Calu3 (cell line): ENCODE data around the gene EGLN2. TPM values are rescaled to one million over a fixed set of nuclear protein-coding genes. Genes with fewer than 3 reads are reported as not detected.

ENCODE experiments used
- BruUV-seq: library from RNA; stranded (reverse); fragments of 400-500 nt; replicated peaks from 2 replicates; lab custom pipeline; 2021; lab: Mats Ljungman, UMichigan
- CTCF ChIA-PET: fragments of 300-600 bp; sonication (Branson Sonifier 250); formaldehyde crosslinking; loops from one replicate; lab custom pipeline; 2022; ENCODE audit warnings: antibody characterized with exemption; lab: Charles Lee
- DNase-seq: peaks from one replicate; pipeline ENCODE4 v3.0.0; 2022
- H3K27ac Mint-ChIP-seq: one replicate; pipeline ENCODE4 v1.8.0; 2022; ENCODE audit warnings: mixed read lengths; ENCODE audit not compliant: unreplicated experiment
- H3K27me3 Mint-ChIP-seq: one replicate; pipeline ENCODE4 v1.8.0; 2022; ENCODE audit warnings: mixed read lengths; ENCODE audit not compliant: unreplicated experiment
- H3K36me3 Mint-ChIP-seq: one replicate; pipeline ENCODE4 v1.8.0; 2022; ENCODE audit warnings: mild to moderate bottlenecking, moderate library complexity, mixed read lengths; ENCODE audit not compliant: insufficient read depth, unreplicated experiment
- H3K4me1 Mint-ChIP-seq: one replicate; pipeline ENCODE4 v1.8.0; 2022; ENCODE audit warnings: mild to moderate bottlenecking, low read depth, mixed read lengths; ENCODE audit not compliant: unreplicated experiment
- H3K4me3 Mint-ChIP-seq: one replicate; pipeline ENCODE4 v1.8.0; 2022; ENCODE audit warnings: mild to moderate bottlenecking, low read depth, moderate library complexity, mixed read lengths; ENCODE audit not compliant: unreplicated experiment
- H3K9me3 Mint-ChIP-seq: one replicate; pipeline ENCODE4 v1.8.0; 2022; ENCODE audit warnings: low read depth, mixed read lengths; ENCODE audit not compliant: unreplicated experiment
- CTCF ChIP-seq: fragments of 200-600 bp; IDR thresholded peaks from one replicate; pipeline ENCODE4 v1.8.0; 2022; ENCODE audit warnings: antibody characterized with exemption; ENCODE audit not compliant: unreplicated experiment
- intact Hi-C: fragments of 100-400 bp; cut with micrococcal nuclease; formaldehyde crosslinking; loops from one replicate; pipeline ENCODE4 v1.10.0; 2022; ENCODE audit not compliant: unreplicated experiment
- total RNA-seq: library from RNA; stranded (reverse); gene quantifications from 2 replicates; pipeline ENCODE4 v1.2.3, GENCODE V29; 2022

Gene EGLN2
- total RNA-seq, 1 experiment from 2014 or later = 109 TPM

GRCh38 chr19:40774916-40775631 is 23.9 kb upstream of the EGLN2 start, which contains the start of gene MIA:
TSS of gene MIA (plus strand) at chr19:40775521. CDS start at chr19:40775543, 22 bp downstream.
- H3K9me3 Mint-ChIP-seq = no peaks in the 10 kb centered on the region
- peak within 1 kb of the TSS; percentile 38 for H3K4me3 Mint-ChIP-seq
- H3K36me3 Mint-ChIP-seq = peaks cover 61% of the 10 kb centered on the region
- no peaks in the 10 kb centered on the region for H3K27me3 Mint-ChIP-seq
- intact Hi-C loops = loop anchor here (10.0 kb wide), 1 partner anchor 110 kb away; no protein-coding TSS in a partner anchor
- DNase-seq = peak; percentile 64
- no peak for TF ChIP-seq CTCF
- BruUV-seq = no TSS peak
- H3K27ac Mint-ChIP-seq = peak within 1 kb of the TSS; percentile 85
- CTCF ChIA-PET = interaction anchor here (0.6 kb wide), 2 partner anchors 13 to 49 kb away, joined by 3 to 5 read pairs; no protein-coding TSS in a partner anchor
- H3K4me1 Mint-ChIP-seq = peaks cover 30% of the 10 kb centered on the region

- H3K4me1 Mint-ChIP-seq = peaks cover 30% of the 10 kb centered on the region
- no TSS peak for BruUV-seq
- no peak for TF ChIP-seq CTCF
- CTCF ChIA-PET = interaction anchor here (0.6 kb wide), 1 partner anchor 49 kb away, joined by 3 read pairs; no protein-coding TSS in a partner anchor
- intact Hi-C loops = loop anchor here (10.0 kb wide), 1 partner anchor 111 kb away; no protein-coding TSS in a partner anchor
- no peak for DNase-seq
- H3K27ac Mint-ChIP-seq = peak overlapping the region; percentile 85
- peaks cover 61% of the 10 kb centered on the region for H3K36me3 Mint-ChIP-seq
- peak overlapping the region; percentile 38 for H3K4me3 Mint-ChIP-seq
- no peaks in the 10 kb centered on the region for H3K27me3 Mint-ChIP-seq
- H3K9me3 Mint-ChIP-seq = no peaks in the 10 kb centered on the region
These were observed 23.4 kb upstream of the EGLN2 start for GRCh38 chr19:40775632-40776022.

- Mint-ChIP-seq H3K36me3 (peaks cover 62% of the 10 kb centered on the region), H3K9me3 (no peaks in the 10 kb centered on the region), H3K27me3 (no peaks in the 10 kb centered on the region), H3K4me1 (peaks cover 30% of the 10 kb centered on the region), H3K4me3 (peak overlapping the region; percentile 86), H3K27ac (peak overlapping the region; percentile 85)
- intact Hi-C loops = loop anchor here (10.0 kb wide), 1 partner anchor 112 kb away; no protein-coding TSS in a partner anchor
- TSS peak; percentile 64 for BruUV-seq
- CTCF ChIA-PET = no interaction called here
- no peak for TF ChIP-seq CTCF
- no peak for DNase-seq
These were observed 22.6 kb upstream of the EGLN2 start for GRCh38 chr19:40776364-40776763.

GRCh38 chr19:40776932-40777644 is 21.9 kb upstream of the EGLN2 start:
- Mint-ChIP-seq H3K36me3 (peaks cover 65% of the 10 kb centered on the region), H3K4me1 (peaks cover 30% of the 10 kb centered on the region), H3K9me3 (no peaks in the 10 kb centered on the region), H3K4me3 (peak overlapping the region; percentile 86), H3K27ac (peak overlapping the region; percentile 85), H3K27me3 (no peaks in the 10 kb centered on the region)
- intact Hi-C loops = loop anchor here (10.0 kb wide), 1 partner anchor 112 kb away; no protein-coding TSS in a partner anchor
- peak; percentile 91 for DNase-seq
- CTCF ChIA-PET = interaction anchor here (0.5 to 2.9 kb wide), 13 partner anchors 21 to 820 kb away, joined by 3 to 15 read pairs (median 4); partner anchors contain the start of genes ACTMAP, COQ8B, EGLN2 and ITPKC
- TF ChIP-seq CTCF = no peak
- no TSS peak for BruUV-seq
